IPS DF 4.7 (cell line): ENCODE results near the gene APC2.
"Not testable (repeated sequence)": the region's sequence is repeated elsewhere in the genome, so short reads cannot be mapped to it uniquely, and the experiment has no call there.

Source experiments
- DNase-seq: peaks from one replicate; pipeline ENCODE4 v3.0.0-alpha.2; 2013; ENCODE audit warnings: low spot score; ENCODE audit errors: extremely low read depth

APC2 gene

DNA sequence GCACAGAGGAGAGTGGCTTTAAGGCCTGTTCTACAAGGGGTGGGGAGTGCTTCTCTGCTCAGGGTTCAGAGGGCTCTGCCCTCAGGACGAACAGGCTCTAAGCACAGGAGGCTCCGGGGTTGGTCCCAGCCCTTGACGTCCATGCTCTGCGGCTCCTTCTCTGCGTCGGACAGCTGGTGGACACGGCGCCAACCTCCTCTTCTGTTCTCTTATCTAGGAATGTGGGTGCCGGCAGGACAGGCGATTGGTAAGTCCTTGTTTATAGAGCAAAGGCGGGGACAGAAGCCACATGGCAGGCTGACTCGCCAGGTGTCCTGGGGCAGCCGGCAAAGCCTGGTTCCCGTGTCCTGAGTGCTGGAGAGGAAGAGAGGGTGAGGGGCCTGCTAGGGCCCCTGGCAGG, 20.2 kb upstream of the APC2 start:
- DNase-seq = no peak

DNA sequence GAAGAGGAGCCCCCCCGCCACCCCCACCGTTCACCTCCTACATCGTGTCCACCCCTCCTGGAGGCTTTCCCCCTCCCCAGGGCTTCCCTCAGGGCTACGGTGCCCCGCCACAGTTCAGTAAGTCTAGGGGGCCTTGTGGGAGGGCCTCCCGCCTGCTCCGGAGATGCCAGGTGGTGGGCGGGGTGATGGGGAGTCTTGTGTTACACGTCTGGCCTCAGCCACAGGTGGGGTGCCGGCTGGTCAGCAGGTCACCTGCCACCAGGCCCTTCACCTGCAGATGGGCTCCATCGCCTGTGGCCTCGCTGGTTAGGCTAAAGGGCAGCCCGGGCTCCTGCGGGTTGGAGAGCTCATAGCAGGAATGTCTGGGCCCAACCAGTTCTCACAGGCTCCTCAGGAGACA, 19.7 kb upstream of the APC2 start:
- DNase-seq = no peak

DNA sequence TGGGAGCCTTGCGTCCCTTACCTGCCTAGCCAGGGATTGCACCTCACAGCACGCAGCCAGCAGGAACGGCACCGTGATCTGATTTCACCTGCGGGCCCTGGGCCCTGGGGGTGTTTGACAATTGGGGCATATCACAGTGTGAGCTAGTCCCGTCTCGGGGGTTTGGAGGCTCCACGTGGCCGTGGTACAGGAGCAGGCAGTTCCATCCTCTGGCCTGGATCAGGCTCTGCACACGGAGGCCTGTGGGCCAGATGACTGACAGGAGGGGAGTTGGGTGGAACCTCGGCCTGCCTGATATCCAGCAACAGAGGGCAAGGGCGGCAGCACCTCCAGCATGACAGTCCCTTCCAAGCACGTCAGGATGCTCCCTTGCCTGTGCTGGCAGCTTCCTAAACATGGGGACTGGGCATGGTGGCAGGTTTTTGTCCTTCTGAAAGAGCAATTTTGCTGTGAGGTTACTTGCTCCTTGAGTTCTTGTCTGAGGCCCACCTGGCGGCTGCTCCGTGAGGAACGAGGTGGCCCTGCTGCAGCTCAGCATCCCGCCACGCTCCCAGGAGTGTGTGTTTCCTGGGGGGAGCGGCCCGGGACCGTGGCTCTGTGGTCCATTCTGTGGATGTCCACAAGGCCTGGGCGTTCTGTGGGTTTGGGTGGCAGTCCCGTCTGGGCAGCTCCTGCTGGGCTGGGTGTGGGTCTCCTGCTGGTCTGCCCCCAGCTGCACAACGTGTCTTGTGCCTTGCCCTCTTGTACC, 18.0 kb upstream of the APC2 start:
- no peak for DNase-seq

DNA sequence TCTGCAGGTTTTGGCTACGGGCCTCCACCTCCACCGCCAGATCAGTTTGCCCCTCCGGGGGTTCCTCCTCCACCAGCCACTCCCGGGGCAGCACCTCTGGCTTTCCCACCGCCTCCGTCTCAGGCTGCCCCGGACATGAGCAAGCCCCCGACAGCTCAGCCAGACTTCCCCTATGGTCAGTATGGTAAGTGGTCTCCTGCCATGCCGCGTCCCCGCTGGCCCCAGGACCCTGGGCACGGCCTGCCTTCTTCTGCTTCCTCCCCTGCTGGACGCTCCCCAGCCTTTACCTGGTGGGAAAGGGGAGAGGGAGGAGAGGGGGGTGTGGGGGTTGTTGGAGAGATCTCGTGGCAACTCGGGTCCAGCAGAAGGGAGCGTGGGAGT, 17.4 kb upstream of the APC2 start:
- DNase-seq = no peak

DNA sequence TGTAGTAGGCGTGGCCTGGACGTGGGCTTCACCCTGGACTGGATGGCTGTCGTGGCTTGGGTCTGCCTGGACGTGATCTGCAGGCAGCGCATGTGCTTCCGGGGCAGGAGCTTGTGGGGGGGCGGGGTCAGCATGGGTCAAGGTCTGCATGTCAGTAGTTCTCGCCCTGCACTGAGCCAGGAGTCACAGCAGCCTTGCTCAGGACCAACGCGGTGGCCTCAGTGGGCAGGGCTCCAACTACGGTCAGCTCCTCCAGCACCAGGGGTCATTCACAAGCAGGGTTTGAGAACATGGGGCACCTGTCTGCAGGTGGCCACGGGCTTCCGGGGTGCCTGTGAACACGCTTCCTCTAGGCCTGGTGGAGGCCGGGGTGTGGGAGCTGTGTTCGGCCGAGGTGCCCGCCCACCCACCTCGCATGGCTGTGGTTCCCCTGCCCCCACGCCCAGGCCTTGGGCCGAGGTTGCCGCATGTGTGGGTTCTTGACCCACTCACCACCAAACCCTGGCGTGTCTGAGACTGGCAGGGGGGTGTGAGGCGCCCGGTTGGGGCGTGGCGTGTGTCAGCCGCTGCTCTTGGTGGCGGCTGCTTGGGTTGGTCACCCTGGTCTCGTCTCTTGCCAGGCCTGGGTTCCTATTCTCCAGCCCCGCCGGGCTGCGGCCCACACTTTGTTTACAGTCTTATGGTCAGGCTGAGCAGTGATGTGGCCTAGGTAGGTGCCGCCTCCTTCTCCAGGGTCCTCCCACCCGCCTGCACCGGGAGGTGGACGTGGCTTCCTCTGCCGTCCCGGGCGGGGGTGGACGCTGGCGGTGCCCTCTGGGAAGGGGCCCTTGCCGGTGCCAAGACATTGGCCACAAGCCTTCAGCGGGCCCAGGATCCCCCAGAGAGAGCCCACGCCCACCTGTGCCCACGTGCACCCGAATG, 16.5 kb upstream of the APC2 start:
- DNase-seq = no peak

DNA sequence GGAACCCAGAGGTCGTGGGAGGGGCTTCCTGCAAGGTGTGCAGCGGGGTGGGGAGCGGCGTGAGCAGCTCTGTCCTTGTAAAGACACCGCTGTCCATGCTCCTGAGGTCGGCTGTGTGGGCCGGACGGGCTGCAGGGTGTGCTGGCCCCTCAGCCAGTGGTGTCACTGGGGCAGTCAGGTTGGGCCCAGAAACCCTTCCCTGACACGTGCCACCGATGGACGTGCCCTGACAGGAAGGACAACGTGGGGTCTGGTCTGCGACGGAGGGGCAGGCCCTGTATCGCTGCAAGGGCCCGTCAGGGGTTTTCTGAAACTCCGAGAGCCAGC, 15.9 kb upstream of the APC2 start:
- no peak for DNase-seq

DNA sequence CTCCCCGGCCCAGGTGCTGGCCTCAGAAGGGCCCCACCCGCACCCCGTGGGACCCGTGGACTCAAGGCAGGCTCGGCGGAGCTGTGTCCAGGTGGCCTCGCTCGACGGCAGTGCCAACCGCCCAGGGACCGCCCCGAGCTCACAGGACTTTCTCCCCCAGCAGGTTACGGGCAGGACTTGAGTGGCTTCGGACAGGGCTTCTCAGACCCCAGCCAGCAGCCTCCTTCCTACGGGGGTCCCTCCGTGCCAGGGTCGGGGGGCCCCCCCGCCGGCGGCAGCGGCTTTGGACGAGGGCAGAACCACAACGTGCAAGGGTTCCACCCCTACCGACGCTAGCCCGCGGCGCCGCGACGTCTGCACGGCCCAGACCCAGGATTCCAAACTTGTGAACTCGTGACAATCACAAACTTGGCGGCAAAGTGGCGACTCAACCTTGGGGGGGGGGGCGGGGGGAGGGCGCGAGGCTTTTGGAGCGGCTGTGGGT, 15.3 kb upstream of the APC2 start:
- DNase-seq = no peak

DNA sequence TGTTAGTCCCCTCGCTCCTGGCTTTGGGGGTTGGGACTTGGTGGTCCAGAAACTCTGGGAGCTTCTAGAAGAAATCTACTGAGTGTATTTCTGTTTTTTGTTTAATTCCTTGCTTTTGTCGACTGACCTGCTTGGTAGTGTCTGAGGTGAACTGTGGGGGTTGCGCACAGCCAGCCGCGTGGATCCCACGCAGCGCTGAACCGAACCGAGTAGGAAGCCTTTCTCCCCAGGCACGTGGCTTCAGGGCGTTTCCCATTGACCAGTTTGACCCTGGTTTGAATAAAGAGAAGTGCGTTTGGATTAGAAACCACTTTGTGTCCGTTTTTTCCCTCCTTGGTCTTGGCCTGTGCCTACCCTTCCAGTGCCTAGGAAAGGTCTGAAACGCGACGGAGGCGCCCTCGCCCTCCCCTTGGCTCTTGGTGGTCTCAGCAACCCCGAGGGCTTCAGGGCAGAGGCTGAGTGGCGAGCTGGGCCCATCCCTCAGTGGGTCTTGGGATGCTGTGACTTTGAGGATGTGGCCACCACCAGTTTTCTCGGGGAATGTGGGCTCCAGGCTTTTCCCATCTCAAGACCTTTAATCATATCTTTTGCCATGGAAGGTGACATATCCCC, 14.4 kb upstream of the APC2 start:
- DNase-seq = no peak

DNA sequence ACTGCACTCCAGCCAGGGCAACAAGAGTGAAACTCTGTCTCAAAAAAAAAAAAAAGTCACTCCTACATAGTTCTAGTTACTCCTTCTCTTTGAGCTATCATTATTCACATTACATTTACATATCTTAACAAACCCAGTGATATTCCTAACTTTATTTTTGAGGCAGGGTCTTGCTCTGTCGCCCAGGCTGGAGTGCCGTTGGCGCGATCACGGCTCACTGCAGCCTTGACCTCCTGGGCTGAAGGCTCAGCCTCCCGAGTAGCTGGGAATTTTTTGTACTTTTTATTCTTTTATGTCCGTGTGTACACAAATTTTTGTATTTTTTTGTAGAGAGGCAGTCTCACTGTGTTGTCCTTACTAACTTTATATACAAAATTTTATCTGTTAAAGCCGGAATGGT, 12.3 kb upstream of the APC2 start:
- no peak for DNase-seq

DNA sequence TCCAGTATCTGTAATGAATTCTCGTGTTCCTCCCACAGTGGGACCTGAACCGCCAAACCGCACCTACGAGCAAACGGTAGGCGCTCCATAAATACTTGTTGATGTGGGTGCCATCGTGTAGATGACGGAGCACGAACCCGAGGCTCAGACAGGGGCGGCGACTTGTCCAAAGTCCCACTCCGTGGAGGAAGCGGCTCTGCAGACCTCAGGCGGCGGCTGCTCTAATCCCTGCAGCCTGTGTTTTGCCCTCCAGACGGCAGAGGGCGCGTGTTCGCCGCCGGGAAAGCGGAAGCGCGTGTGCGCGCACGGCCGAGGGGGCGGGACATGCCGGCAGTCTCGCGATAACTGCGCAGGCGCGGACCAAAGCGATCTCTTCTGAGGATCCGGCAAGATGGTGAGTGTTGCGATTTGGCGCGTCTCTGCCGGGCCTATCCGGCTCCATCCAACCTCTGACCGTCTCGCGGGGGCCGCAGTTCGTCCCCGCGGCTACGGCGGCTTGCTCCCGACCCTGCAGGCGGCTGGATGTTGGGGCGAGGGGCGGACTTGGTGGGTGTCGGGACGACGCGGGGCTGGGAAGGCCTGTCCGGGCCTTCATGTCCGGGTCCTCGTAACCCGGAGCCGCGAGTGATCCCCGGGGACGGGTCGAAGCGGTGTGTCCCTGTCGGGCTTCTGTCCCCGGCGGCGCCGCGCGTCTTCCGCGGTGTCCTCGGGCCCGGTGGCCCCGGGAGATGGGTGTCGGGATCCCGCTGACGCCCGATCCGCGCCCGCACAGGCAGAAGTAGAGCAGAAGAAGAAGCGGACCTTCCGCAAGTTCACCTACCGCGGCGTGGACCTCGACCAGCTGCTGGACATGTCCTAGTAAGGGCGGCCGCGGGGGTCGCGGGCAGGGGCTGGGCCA, 11.6 kb upstream of the APC2 start, which contains the start of gene RPS15:
Gene RPS15, plus strand, starts transcription at position 362 of the 898 bp plus-strand sequence. Its CDS starts 30 bp downstream, at position 392.
- DNase-seq = no peak

DNA sequence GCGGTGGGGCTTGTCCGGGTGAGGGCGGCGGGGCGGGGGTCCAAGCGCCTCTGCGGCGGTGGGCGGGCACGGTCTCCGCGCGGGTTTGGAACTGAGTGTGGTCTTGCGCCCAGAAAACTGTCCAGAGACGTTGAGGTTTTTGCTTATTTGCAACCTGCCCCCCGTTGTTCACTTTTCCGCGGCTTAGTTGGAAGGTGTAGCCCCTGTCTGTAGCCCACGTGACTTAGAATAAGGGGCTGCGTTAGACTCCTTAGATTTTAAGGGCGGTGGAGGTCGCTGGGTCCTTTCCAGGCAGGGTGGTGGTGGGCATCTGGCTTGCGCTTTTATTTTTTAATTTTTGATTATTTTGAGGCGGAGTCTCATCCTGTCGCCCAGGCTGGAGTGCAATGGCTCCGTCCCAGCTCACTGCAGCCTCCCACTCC, 11.0 kb upstream of the APC2 start:
- DNase-seq = no peak

DNA sequence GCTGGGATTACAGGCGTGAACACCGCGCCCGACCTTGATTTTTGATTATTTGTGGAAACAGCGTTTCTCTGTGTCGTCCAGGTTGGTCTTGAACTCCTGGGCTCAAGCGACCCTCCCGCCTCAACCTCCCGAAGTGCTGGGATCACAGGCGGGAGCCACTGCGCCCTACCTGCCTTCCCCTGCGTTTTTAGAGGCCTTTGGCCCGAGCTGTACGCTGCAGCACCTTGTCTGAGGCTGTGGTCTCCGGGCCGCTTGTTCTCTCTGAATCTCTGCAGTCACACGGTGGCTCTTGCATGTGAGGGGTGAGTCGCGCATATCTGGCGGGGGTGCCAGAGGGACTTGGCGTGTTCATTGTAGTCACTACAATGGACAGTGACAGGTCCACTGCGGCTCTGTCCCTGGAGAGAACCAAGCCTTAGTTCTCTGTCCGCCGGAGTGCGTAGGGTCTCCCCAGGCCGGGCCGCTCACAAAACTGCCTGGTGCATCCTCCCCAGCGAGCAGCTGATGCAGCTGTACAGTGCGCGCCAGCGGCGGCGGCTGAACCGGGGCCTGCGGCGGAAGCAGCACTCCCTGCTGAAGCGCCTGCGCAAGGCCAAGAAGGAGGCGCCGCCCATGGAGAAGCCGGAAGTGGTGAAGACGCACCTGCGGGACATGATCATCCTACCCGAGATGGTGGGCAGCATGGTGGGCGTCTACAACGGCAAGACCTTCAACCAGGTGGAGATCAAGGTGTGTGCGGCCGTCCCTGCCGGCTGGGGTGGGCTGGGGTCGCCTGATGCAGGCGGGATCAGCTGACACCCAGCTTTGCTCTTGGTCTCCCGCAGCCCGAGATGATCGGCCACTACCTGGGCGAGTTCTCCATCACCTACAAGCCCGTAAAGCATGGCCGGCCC, 10.2 kb upstream of the APC2 start:
- not testable (repeated sequence) for DNase-seq

DNA sequence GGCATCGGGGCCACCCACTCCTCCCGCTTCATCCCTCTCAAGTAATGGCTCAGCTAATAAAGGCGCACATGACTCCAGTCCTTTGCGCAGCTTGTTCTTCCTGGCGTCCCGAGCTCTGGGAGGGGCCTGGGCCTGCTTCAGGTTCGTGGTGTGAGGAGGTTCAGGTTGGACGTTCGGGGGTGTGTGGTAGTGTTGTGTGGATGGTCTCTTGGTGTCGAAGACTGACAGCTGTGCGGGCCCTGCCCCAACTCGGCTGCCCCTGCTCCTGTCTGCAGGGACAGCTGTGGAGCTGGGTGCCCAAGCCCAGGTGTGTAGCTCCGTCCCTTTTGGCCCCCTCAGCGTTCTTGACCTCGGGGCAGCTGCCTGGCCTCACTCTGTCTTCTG, 9.5 kb upstream of the APC2 start:
- DNase-seq = no peak

DNA sequence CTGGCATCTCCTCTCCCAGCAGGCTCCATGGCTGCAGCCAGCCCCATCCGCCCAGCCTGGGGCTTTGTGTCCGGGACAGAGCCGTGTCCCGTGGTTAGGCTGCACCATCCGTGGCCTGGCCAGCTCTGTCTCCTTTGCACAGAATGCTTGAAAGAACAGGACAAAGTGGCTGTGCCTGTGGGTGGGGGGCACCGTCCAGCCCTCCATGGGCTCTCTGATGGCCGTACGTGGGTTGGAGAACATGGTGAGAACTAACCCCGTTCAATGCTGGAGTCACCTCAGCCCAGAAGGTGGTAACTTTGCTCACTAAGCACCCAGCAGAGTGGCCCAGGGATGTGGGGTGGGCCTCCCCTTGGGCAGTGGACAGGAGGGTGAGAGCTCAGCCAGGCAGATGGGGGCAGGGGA, 8.9 kb upstream of the APC2 start:
- no peak for DNase-seq

DNA sequence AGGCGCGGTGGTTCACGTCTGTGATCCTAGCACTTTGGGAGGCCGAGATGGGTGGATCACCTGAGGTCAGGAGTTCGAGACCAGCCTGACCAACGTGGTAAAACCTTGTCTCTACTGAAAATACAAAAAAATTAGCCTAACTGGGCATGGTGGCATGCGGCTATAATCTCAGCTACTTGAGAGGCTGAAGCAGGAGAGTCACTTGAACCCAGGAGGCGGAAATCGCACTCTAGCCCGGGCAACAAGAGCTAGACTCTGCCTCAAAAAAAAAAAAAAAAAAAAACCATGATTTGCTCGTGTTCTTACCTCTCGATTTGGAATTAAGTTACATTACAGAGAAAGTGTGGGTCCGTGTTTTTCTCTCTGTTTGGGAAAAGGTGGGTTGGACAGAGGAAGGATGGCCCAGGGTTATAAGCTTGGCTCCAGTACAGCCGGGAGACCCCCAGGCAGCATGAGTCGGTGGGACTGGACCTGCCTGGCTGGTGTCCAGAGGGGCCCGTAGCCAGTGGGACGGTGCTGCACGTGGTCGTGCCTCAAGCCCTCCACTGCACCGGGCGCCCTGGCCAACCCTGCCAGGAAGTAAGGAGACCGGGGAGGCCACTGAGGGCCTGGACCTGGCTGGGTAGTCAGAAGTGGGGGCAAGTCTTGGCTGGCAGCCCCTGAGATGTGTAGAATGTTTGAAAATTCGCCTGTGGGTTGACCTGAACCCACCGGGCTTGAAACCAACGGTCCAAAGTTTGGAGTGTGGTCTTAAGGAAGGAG, 8.1 kb upstream of the APC2 start:
- DNase-seq = no peak

DNA sequence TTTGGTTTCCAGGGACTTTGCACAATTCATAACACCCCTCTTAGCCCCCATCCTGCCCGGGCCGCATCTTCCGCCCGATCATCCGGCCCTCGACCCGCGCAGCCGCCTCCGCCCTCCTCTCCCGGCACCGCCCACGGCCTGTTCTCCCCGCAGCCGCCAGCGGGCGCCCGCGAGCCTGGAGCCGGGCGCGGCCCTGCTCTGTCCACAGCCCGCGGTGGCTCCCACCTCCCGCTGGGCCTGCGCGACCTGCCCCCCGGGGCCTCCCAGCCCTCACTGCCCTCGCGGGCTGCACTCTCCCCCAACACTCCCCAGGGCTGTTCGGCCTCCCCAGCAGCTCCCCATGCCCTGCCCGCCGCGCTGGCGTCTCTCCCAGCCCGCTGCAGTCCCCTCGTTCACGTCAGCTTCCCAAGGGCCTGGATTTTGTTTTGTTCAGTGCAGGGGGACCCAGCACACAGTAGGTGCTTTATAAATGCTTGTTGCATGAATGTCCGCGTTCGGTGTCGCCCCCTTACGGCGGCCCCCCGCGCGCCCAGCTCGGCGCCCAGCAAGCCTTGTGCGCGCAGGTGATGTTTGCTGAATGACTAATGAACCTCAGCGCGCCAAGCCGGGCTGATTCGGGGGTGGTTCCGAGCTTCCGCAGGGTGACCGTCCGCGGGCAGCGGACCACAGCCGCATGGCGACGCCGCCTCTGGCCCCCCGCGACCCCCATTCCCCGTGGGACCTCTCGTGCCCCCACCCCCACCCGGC, 4.6 kb upstream of the APC2 start:
- DNase-seq = no peak

DNA sequence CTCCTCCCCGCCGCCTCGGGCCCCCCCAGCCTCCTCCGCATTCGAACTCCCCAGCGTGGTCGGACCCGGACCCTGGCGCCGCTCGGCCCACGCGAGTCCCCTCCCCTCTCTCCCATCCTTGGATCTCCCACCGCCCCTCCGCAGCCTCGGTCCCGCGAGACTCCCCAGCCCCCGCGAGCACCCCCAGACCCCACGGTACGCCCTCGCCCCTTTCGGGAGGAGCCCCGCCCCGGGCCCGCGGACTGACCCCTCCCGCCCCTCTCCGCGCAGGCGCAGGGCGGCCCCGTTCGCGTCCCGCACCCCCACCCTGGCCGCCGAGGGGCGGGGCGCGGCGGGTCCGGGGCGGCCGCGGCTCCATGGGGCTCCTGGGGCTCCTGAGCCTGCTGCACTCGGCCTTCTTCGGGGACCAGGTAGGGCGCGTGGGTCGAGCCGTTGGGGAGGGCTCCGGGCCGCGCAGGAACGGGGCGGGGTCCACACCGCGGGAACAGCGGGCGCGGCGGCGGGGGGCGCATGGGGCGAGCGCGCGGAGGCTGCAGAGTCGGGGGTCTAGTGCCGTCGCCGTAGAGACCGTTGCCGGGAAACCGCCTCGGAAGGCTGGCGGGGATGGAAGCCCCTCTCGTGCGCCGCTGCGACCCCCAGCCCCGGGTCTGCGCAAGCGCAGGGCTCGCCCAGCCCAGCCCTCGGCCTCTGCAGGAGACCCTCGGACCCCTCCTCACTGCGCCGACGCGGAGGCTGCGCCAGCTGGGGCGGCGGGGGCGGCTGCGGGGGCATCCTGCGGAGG, 3.8 kb upstream of the APC2 start:
- DNase-seq = no peak
